IPS DF 19.7 (cell line): ENCODE data around the gene FRAT2.
"Not testable (repeated sequence)": the region's sequence is repeated elsewhere in the genome, so short reads cannot be mapped to it uniquely, and the experiment has no call there.

Experiments
- DNase-seq: peaks from one replicate; pipeline ENCODE4 v3.0.0-alpha.2; 2013; ENCODE audit warnings: low read depth, low spot score

FRAT2 gene

DNA sequence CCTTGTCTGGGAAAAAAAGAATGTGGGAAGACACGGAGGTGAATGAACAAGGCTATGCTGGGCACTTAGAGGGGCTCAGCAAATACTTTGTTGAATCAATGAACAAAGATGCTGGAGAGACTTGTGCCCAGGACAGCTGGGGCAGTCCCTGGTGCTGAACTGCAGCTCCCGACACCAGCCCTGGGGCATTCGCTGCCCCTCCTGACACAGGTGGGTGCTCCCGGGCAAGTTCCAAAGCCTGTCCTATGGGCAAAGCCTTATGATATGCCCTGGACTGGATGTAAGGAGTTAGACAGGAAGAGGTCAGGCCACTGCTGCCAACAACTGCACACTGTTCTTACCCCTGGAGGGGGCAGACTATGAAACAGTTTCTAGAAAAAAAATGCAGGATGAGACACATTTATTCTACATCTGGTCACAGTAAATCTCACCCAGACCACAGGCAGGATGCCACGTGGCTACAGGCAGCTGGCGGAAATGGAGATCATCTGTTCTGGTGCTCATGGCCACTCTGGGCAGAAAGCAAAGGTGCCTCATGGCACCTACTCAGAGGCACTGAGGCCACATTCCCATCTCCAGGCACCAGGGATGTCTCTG is 21.9 kb upstream of the FRAT2 start:
- no peak for DNase-seq

DNA sequence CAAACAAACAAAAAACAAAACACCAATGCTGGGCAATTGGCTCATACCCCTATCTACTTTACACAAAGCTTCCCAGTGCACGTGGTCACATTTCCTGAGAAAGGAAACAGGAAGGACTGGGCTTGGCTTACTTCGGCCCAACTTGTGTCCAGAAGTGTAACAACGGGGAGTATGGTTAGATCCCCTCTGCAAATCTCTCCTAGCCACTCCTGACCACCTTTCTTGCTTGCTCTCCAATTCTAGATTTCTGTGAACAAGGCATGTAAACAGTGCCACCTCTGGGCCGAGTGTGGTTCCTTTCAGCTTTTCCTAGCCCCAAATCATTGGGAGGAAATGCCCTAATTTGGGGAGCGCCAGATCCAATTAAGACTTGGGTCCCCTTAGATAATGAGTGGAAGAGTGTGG is 21.0 kb upstream of the FRAT2 start:
- no peak for DNase-seq

DNA sequence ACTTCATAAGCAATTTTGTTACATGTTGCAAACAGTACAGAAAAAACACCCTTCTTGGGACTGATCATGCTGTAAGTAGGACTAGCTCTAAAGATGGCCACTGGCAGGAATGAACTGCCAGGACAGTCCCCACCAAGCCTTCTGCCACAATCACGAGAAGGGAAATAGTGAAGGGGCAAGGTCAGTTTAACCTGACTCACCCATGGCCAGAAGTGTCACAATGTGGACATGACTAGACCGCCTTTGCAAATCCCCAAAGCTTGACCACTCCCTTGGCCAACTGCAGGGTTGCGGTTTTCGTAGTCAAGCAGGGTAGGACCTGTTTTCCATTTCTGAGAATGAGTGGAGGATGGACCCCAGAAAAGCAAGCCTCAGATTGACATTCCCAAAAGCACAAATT is 19.4 kb upstream of the FRAT2 start:
- no peak for DNase-seq

DNA sequence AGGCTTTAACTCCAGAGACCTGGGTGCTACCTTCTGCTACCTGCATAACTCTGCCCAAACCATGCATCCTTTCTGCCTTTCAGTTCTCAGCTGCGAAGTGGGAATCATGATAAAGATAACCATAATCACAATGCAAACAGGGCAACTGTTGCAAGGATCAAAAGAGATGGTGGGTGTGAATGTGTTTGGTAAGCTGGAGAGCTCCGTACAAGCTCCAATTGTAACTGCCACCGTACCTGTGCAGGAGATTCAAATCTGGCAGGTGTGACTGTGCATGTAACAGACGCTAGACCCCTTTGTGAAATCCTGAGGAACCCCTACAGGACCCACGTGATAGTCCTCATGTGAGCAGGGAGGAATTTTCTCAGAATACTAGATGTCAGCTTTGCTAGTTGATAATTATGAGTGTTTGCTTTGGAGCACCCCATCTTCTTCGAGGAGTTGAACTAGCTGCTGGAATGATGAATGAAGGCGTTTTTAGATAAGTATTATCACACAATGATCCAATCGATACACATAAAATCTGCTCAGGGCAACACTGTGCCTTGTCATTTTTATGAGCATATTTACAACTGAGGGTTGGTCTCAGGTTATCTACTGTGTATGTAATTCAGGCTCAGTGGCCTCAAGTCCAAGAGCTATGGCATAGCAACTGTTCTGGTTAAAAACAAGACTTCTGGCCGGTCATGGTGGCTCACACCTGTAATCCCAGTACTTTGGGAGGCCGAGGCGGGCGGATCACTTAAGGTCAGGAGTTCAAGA is 15.4 kb upstream of the FRAT2 start:
- no peak for DNase-seq

DNA sequence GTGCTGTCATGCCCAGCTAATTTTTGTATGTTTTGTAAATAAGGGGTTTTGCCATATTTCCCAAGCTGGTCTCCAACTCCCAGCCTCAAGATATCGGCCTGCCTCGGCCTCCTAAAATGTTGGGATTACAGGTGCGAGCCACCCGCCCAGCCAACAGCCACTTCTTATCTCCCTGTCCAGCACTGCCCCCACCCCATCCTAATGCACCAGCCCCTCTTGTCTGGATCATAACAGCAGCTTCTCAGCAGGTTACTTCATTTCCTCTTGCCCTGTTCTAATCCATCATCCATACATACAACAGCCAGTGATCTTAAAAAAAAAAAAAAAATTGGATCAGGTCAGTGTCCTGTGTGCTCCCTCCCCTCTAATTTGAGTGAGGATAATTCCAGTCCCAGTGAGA is 12.8 kb upstream of the FRAT2 start:
- DNase-seq = no peak

DNA sequence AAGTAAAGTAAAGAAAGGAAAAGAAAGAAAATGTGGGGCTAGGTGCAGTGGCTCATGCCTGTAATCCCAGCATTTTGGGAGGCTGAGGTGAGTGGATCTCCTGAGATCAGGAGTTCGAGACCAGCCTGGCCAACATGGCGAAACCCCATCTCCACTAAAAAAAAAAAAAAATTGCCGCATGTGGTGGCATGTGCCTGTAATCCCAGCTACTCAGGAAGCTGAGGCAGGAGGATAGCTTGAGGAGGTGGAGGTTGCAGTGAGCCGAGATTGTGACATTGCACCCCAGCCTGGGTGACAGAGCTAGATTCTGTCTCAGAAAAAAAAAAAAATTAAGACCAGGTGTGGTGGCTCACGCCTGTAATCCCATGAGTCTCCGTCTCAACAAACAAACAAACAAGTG is 9.1 kb upstream of the FRAT2 start:
- DNase-seq = not testable (repeated sequence)

DNA sequence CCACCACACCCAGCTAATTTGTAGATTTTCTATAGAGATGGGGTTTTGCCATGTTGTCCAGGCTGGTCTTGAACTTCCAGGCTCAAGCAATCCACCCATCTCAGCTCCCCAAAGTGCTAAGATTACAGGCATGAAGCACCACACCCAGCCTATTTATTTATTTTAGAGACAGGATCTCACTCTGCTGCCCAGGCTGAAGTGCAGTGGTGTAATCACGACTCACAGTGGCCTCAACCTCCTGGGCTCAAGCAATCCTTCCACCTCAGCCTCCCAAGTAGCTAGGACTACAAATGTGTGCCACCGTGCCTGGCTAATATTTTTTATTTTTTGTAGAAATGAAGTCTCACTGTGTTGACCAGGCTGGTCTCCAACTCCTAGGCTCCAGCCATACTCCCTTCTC is 6.9 kb upstream of the FRAT2 start:
- DNase-seq = no peak

DNA sequence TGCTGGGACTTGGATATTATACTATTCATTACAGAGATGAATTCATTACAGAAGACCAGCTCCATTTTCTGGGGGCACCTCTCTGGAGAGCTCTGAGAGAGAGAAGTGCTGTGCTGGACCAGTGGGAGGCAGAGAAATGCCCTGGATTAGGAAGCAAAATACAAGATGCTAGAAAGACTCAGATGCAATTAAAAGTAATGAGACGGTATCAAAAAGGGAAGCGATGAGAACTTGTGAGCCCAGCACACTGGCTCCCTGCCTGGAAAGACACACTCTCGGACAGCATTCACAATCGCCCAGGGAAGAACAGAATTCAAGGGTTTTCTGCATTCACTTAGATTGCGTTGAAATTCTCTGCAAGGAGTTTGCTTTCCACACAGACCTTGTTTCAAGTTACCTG is 3.5 kb upstream of the FRAT2 start:
- DNase-seq = no peak

DNA sequence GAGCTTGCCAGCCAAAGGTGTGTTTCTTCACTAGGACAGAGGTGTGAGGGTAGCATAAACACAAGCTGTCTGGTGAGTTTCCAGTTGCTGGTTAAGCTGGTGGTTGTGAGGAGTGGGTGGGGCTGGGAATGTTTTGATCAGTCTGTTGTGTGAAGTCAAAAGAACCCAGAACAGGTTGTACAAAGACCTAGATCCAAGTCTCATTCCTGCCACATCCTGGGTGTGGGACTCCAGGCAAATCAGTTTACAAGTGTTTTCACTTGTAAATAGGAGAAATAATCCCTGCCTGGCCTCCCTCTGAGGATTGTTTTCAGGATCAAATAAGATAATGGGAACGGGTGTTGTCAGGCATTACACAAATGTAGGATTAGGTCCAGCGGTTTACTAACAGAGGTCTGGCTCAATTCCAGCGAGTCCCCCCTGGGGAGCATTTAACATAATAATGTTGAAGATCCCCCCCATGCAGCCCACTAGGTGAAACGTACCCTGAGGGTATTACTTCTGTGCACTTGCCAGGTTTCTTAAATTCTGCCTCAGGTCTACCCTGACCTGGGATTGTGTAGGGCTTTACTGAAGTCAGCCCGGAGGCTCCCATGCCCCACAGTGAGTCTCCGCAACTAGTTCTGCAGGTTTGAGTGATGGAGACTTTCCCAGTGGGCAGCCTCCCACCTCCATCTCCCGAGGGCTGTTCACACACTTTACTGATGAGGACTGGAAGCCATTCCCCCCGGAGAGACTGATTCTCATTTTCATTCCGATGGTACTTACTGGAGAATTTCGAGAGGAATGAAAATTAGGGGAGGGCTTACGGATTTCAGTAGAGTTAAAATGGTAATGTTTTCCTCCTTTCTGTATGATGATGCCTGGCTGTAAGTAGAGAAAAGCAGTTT is 2.7 kb upstream of the FRAT2 start:
- peak; percentile 93 for DNase-seq

DNA sequence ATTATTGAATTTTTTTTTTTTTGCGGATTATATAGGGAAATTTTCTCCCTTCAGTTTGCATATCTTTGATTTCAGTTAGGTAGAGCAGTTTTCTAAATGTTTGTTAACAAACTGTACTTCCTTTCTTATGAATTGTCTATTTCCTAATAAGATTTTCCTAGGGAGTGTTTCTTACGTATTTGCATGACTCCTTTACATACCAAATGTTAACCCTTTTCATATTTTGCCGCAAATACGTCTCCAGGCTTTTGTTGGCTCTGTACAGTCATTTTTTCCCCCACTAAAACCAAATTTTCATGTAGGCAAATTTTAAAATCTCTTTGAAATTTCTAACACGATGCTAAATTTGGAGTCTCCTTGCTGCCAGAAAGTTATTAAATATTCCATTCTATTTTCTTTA is 1.9 kb upstream of the FRAT2 start:
- DNase-seq = no peak

DNA sequence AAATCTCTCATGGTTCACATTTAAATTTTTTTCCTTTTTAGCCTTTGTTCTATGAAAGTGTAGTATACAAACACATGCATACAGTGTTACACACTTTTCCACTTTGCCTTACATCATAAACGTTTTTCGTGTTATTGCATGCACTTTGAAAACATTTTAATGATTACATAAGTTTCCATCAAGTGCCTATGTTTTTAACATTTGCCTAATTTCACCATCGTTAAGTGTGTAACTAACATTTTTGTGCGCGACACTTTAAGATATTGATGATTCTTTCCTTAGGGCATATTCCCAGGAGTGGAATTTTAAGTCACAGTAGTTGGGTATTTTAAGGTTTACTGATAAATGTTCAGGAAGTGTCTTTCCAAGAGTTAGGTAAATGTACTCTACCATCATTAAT is 1.5 kb upstream of the FRAT2 start:
- DNase-seq = no peak

DNA sequence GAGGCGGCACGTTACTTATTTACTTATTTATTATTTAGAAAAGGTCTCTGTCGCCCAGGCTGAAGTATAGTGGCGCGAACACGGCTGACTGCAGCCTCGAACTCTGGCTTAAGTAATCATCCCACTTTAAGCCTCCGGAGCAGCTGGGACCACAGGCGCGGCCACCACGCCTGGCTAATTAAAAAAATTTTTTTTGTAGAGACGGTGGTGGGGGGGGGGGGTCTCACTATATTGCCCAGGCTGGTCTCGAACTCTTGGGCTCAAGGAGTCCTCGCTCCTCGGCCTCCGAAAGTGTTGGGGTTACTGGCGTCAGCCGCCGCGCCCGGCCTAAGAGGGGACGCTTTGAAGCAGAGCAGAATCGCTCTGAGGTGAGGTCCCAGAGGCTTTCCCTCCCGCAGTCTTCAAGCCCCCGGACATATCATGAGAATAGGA is 675 bp upstream of the FRAT2 start:
- no peak for DNase-seq

DNA sequence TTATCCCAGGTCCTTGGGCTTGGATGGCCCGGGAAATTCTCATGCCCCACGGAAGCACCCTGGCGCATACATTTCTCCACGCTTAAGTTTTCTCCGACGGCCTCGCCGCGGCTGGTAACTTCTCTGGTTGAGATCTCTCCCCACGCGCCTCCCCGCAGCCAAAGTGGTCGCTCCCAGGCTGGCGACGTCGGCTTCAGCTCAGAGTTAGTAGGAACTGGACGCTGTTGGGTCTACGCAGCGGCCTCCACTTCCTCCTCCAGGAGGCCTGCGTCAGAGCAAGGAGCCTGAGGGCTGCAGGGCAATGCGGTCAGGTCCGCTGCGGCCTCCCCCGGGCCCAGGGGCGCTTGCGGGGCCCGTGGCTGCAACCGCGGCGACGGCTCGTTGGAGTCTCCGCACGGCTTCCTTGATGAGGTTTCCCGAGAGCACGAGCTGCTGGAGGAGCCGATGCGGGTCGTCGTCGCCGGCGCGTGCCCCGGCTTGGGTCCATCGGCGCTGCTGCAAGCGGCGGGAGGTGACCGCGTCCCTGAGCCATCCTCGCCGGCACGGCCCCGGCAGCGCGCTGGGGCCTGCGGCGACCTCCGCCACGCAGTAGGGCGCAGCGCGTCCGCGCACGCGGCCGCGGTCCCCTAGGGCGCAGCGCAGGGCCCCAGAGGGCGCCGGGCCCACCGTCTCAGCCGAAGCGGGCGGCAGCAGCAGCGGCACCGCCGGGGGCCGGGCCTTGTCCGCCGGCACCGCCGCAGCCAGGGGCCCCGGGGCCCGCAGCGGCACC is 744 bp downstream of the FRAT2 start:
- no peak for DNase-seq

DNA sequence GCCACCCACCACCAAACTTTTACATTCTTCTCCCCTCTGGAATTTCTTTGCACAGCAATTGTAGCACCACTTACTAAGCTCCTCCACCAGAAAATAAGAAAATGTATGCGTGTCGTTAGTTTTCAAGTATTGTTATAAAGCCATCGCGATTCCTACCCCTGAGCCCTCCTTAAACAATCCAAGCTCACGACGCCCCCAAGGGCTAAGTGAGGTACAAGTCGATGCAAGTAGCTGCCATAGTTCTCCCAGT is 1.3 kb downstream of the FRAT2 start:
- DNase-seq = no peak

DNA sequence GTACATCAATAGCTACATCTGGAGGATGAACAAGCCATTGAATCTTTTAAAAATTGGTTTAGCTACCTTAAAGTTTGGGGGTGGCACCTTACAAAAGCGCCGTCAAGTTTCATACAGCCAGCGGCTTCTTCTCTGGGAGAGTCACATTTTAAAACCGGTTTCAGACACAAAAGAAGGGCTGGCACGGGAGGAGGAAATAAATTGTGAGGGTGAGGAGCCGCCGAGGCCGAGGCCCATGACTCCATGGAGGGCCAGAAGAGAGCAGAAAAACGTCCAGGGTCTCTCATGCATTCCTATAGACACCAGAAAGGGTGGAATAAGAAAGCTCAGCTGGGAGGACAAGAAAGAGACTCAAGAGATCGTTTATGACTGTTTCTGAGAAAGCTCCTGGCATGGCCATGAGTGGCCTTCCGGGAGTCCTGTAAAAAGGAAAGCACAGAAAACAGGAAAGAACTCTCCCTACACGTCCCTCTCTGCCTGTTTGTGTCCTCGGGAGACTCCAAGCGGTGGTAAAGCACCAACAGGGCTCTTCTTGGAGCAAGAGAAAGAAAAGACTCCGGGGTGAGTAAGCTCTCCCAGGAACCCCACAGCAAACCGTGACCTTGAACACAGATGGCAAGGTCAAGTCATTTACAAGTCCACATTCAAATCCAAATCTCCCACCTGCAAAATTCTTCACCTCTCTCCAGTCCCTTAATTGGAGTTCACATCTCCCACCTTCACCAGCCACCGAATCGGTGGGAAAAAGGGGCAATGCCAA is 1.8 kb downstream of the FRAT2 start:
- DNase-seq = no peak

DNA sequence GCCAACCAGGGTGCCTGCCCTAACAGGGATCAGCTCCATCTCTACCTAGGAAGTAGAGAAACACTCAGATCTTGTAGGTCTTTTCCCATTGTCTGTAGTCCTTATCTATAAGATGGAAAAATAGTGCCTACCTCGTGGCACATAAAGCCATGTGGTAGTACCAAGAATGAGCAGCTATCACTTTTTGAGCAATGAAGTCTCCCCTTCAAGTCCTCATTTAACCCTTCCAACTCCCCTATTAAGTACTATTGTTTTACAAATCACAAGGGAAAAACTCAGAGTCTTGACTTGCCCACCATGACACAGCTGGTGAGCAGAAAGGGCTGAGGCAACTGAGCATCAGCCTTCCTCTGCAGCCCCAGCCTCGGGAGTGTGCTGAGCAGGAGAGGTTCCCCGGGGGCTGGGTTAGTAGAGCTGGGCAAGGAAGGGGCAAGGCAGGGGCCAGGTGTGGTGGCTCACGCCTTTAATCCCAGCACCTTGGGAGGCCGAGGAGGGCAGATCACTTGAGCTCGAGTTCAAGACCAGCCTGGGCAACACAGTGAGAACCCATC is 3.3 kb downstream of the FRAT2 start:
- DNase-seq = no peak

DNA sequence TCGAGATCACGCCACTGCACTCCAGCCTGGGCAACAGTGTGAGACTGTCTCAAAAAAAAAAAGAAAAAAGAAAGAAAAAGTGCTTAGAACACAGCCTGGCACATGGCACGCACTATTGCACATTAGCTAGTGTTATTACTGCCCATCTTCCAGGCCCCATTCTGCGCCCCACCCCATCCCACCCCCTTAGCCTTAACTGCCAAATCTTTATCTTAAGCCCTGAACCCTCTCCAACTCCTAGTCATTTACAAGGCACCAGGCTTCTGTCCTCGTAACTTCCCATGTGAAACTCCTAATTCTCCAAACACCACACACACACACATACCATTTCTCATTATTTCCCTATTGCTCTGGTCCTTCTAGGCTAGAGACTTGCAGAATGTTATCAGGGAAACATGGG is 4.8 kb downstream of the FRAT2 start:
- DNase-seq = no peak

DNA sequence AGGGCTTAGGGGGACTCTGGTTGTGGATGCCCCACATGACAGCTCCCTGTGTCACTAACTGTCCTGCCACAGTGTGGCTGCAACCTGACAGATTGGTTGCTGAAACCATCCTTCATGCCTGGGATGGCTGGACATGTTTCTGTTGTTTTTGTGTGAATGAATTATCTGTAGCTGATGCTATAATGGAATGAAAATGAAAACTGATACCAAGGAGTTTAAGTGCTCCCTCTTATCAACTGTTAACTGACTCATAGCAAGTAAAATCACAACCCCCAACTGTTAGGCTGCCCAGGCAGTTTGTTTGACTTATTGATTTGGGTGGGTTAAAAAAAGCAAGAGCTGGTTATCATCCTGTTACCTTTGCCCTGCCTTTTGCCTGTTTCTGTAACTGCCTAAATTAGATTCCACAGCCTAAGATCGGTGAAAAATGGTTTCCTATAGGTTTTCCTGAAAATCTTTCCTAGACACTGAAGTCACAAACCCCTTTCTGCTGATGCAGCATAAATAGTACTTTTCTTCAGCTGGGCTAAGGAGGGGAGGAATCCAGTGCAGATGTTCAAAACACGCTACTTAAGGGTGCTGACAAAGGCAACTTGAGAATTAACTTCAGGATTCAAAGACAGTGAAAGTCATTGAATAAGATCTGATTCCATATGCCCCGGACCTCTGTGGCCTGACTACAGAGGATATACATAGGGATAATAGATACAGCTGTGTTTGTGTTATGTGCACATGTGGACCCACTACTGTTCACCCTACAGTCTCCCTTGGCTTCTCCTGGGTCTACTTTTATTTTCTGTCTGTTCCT is 5.7 kb downstream of the FRAT2 start:
- no peak for DNase-seq

DNA sequence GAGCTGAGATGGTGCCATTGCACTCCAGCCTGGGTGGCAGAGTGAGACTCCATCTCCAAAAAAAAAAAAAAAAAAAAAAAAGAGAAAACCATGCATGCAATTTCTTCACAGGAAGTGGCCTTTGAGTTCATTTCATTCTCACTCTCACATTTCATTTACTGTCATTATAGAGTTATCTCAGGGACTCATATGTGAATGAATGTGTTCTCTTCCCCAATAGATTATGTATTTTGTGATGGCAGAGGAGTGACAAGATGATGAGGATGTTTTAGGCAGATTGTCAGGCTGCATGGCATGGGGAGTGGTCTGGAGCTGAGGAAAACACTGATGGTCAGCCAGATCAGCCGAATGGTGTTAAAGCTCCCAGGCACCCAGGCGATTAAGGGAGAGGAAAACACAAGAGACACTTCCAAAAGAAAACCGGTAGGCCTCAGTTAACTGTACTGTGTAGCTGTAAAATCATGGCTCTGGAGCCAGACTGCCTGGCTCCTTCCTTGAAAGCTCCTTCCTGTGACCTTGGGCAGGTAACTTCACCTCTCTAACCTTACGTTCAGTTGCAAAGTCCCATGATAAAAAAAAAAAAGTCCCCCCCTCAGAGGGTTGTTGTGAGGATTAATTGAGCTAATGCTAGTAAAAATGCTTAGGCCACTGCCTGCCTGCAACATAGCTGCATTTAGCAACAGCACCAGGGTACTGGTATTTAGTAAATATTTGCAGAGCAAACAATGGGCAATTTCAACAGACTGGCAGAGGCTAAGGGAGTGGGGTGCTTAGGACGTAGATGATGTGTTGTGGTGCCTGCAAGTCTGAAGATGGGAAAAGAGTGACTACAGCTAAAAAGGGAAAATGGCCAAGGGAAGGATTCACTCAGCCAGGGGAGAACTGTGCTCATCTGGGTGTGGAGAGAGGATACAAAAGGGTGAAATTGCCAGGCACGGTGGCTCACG is 6.9 kb downstream of the FRAT2 start:
- no peak for DNase-seq
